Activated CD4-positive, alpha-beta T cell treated with anti-CD3 and anti-CD28 coated beads, Interleukin-2, amount 50 U/mL, for 24 hours (primary cell): ENCODE data around the gene CDH9.

ENCODE experiments used
- DNase-seq, 2 donors: peaks; one replicate each; pipeline ENCODE4 v3.0.0-alpha.2; 2020; ENCODE audit warnings: low read depth in 1 of 2, low spot score in 1 of 2

The CDH9 gene, protein sequence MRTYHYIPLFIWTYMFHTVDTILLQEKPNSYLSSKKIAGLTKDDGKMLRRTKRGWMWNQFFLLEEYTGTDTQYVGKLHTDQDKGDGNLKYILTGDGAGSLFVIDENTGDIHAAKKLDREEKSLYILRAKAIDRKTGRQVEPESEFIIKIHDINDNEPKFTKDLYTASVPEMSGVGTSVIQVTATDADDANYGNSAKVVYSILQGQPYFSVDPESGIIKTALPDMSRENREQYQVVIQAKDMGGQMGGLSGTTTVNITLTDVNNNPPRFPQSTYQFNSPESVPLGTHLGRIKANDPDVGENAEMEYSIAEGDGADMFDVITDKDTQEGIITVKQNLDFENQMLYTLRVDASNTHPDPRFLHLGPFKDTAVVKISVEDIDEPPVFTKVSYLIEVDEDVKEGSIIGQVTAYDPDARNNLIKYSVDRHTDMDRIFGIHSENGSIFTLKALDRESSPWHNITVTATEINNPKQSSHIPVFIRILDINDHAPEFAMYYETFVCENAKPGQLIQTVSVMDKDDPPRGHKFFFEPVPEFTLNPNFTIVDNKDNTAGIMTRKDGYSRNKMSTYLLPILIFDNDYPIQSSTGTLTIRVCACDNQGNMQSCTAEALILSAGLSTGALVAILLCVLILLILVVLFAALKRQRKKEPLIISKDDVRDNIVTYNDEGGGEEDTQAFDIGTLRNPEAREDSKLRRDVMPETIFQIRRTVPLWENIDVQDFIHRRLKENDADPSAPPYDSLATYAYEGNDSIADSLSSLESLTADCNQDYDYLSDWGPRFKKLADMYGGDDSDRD

DNA sequence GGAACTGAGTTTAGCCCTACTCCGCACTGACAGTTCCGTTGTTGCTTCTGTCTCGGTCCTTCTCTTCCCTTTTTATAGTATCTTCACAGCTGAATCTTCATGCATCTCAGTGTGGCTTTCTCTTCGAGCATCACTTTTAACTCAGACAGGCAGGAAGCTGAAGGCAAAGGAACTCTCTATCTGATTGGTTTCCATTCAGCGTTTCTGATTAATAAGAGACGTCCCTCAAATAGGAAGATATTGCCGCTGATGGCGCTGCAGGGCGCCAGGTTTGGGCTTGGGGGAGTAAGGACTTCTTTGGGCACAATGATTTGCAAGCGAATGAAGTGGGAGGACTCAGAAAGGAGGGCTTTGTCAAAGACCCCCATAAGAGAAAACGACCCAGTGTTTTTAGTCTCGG, at the start of gene CDH9:
Gene CDH9 (minus strand): TSS at position 111 of the 400 bp plus-strand sequence. CDS start 50,253 bp downstream, outside the sequence.
- no peak for DNase-seq

DNA sequence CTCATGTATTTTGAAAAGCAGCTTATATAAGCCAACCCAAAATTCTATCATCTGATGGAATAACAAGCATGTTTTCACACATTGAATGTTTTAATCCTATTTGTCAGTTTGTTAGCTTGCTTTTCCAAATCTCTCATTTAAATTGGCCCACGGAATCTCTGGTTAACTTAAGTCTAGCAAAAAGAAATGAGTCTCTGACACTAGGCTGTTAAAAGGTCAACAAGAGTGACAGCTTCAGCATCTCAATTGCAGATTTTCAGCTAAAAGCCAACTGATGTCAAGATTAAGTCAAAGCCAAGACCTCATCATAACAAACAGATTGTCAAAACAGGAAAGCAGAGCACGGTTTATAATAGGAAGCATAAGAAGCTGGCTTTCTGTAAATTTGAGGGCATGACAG, 49.4 kb upstream of the CDH9 start:
- no peak for DNase-seq

DNA sequence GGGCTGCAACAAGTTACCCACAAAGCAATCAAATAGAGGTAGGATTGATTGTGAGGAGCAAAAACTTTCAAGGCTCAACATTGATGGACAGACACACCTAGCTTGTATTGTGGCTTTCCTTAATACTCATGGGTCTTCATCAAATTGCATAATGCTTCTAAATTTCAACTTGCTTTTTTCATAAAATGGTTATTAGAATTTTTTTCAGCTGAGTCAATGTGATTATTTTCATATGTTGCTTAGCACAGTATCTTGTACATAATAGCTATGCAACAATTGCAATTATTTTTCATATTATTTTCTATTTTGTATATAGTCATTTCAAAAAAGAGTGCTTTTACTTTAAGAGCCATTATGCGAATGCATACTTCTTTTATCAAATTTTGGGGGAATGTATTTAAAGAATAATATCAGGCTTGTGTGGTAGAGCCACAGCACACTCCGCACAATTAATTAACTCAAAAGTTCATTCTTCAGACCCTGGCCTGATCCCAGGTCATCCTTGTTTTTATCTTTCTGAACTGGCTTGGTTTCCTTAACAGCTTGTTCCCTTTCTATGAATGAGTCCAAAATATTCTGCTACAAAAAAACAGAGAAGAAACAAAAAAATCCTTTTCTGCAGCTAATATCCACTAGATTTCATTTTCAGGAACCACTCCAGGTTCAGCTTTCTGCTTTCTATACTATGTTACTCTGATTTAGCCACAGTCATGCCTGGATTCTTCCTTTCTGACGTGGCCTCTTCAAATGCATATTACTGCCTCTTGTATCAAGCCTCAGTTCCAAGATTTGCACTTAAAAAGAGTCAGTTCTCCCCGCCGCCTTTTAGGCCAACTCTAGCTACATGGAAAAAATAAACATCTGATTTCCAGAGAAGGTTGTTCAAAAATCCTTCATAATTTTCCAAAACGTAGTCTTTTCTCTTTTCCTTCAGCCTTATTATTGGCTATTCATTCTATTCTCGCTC, 45.3 kb upstream of the CDH9 start:
- no peak for DNase-seq

DNA sequence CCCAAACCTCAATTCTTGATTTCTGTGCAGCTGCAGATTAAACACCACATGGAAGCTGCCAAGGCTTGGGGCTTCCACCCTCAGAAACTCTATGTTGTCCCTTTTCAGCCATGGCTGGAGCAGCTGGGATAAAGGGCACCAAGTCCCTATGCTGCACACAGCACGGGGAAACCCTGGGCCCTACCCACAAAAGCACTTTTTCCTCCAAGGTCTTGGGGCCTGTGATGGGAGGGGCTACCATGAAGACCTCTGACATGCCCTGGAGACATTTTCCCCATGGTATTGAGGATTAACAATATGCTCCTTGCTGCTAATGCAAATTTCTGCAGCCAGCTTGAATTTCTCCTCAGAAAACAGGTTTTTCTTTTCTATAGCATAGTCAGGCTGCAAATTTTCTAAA, 41.8 kb upstream of the CDH9 start:
- DNase-seq = no peak

DNA sequence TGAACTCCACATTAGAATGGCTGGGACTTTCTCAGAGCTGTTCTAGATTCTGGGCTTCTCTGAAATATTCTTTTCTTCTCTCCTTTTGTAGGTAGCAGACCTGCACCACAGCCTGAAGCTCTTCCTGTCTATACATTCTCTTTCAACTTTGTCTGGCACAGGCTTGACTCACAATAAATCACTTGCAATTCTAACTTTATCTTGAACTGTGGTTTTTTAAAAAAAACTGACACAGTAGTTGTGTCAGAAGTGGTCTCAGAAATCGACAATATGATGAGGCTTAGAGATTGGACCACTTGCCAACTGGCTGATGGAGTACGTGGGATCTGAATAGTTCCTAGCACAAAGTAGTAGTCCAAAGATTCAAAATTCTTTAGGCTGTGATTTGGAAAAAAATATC, 24.1 kb upstream of the CDH9 start:
- no peak for DNase-seq

DNA sequence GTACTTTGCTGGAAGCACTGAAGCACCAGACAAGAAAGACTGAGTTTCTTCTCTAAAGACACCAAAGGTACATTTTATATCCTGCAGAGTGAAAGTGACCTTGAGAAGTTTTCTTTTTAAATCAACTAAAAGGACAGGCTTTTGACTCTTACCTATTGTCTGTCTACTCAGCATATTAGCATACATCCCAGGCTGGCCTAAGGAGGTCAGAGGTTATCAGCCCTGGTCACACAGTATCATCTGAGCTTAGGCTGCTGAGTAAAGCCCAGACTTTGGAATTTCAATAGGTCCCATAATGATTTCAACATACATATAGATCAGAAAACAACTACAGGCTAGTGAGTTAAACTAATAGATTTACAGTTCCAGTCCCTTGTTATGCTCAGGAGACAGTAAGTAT, 10.1 kb upstream of the CDH9 start:
- DNase-seq = no peak

DNA sequence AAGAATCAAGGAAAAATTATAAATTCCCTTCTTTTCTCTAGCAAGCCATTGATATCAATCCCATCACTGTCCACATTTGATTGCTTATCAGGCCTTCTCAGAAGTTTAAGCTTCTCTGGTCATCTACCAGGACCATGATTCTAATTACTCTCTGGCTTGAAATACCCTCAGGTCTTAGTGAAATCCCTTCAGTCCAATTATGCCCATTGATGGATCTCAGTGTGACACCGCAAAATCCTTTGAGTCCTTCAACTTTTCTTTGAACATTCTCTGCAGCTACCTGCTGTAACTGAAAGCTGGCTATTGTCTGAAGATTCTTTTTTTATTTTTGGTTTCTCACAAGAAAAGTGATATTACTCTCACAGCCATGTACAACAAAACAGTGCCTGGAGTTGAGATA, 3.0 kb upstream of the CDH9 start:
- no peak for DNase-seq

DNA sequence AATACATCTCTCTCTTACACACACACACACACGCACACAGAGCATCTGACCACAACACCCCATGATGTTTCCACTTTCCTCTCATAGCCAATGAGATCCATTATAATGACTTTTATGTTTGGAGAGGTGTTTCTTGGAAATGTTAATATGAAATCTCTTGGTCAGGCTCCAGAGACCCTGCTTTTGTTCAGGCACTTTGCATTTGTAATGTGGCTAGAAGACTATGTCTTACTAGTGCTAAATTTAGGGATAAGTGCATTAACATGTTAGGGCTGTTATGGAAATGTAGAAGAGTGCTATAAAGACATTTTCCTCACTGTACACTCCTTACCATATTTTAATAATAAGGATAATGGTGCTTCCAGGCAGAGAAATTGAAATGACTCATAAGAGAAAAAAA, 3.8 kb downstream of the CDH9 start:
- DNase-seq = no peak

DNA sequence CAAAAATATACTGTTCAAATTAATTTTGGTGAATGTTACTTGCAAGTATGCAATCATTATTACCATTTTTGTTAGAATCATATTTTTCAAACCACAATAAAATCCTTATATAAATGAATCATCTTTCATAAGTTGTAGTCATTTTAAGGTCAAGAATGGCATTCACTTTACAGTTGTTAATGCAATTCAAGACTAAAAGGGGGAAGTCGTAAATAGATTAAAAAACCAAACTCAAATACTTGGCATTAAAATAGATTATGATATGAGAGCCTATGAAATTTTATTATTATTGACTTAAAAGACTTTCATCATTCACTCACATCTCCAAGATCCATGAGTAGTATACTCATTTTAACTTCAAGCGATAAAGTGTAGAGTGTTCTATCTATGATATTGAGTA, 11.6 kb downstream of the CDH9 start:
- no peak for DNase-seq

DNA sequence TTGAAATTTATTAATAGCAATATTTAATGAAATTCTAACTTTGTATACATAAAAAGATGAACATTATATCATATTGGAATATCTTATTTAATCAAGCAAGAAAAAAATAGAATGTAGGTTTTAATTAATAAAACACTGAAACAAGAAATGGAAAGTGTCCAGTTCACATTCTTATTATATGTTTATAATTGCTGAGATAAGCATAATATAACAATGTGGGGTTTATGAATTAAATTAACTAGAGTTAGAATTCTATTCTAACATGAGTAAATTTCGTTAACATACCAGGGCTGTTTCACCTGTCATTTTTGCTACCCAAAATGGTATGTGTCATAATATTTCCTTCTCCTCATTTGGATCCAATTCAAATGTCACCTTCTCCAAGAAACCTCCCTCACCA, 12.3 kb downstream of the CDH9 start:
- DNase-seq = no peak

DNA sequence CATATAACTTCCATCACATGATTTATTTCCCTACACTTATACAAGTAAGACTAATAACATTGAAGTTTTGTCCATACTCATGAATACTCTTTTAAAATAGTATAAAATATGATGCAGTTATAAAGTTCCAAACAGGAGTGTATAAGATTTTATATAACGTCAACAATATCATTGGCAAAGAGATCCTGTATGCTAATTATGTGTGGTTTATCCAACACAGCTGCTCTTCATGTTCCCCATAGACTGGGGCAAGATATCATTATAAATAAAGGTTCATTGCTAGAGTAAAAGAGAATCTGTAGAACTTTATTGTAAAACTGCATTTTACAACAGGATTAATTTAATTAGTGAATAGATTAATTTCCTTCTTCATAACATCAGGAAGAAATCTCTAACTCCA, 16.9 kb downstream of the CDH9 start:
- DNase-seq = no peak

DNA sequence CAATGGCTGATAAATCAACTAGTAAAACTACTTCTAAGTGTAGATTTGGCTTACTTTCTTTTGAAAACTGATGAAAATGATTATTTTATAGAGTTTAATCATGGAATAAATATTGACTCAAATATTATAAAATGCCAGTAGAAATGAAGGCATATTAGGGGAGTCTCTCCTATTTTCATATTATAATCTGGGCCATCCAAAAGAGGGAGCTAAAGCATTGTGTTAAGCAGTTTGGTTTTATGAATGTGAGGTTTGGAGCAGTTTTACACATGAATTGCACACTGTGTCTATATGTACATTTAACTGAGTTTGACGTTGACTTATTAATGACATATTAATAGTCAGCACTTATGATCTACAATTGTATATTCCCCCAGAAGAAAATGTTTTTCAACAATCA, 17.4 kb downstream of the CDH9 start:
- DNase-seq = no peak

DNA sequence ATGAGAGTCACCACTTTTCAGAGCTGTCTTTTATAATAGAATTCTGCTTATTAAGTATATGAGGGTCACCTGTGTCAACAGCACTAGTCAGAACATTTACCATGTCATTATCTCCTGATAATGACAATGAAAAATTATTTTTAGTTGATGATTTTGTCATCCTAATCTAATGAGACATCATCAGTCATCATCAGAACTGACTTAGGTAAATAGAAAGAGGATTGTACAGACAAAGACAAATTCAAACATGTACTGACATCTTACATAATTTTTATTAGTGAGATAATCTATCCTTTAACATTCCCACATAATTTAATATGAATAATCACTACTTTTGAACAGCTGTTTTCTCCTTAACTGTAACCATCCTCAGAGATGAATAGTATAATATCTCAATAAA, 22.6 kb downstream of the CDH9 start:
- DNase-seq = no peak

DNA sequence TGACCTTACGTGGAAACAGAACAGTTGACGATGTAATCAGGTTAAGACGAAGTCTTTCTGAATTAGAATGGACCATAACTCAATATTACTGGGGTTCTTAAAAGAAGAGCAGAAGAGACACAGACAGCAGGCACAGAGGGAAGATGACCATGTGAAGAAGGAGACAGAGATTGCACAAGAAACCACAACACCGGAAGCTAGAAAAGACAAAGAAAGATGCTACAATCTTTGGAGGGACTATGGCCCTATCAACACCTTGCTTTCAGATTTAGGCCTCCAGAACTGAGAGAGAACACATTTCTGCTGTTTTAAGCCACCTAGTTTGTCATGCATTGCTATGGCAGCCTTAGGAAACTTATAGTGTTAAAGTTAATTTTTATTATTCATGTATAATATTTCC, 27.1 kb downstream of the CDH9 start:
- DNase-seq = no peak

DNA sequence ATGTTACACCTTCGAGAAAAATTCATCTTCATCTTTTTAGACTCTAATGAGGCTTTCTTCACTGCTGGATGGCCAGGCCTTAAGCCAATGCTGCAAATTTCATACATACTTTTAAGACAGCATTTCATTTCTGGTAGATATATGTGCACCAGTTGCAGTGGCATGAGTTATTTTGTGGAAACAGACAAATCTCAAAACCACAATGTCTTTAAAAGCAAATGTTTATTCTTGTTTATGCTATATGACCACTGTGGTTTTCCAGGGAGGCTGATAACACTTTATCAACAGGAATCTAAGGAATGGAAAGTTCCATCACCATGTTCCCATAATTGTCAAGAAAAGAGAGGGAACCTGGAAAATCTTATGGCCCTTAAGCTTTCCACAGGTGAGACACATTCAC, 27.7 kb downstream of the CDH9 start:
- DNase-seq = no peak

DNA sequence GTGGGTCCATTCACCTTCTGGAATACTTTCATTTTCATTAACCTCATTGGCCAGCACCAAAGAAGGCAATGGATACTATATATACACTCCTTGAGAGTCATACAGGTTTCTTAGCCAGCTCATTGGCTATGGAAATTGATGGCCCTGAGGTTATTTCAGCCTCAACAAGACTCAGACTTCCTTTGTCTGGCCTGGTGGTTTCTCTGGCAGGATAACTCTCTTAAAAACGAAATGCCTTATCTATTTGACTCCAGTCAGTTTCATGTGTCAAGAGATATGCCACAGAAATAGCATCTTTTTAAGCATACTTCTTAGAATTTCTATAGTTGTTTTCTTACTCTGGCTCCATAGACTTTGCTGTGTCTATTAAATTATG, 28.9 kb downstream of the CDH9 start:
- no peak for DNase-seq

DNA sequence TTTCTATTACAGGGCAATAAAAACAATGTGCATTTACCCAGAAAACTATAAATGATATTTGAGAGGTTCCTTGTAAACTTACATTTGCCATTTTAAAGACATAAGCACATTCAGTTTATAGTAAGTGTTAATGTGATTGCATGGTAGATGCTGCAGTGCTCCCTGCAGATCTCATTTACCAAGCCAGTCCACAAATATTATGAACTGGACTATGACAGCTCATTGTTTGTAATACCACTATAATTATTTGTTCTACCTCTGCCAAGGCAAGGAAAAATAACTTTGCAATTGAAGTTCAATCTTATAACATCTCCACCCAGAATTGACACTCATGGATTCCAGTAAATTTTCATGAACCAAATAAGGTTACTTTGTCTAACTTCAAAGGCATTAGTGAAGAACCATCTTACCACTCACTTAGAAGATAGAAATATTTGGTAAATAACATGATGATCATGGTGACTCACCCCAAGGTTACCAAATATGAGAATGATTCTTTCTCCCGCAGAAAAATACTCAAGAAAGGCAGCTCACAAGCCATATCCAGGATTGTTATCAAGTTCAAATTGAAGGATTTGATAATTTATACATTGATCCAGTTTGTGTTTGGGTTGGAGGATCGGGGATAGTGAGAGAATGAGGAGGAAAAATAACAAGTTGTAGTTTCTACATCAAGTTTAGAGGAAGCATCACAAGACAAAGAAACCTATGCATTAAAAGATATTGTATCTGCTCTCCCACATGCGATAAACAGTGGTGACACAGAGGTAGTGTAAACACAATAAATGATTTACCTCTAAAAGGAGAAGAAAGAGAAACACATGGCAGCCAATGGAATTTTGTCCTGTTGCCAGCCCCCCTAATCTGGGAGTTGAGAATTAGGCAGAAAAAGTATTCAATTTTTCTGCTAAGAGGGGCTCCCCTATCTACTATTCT, 29.5 kb downstream of the CDH9 start:
- no peak for DNase-seq

DNA sequence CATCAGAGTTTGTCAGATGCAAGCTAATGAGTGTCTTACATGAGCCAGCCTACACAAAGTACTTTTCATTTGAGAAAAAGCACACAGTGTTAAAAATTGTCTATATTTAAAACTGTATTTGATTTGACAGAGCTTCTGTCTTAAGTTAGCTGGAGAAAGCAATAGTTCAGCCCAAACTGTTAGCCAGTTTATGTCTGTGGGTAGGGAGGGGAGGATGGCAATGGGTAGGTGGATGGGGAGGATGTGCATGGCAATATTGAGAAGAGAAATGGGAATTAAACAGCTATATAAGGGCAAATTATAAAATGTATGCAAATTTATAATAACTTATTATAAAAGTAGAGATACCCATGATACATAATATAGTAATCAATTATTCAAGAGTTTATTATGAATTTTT, 31.3 kb downstream of the CDH9 start:
- DNase-seq = no peak

DNA sequence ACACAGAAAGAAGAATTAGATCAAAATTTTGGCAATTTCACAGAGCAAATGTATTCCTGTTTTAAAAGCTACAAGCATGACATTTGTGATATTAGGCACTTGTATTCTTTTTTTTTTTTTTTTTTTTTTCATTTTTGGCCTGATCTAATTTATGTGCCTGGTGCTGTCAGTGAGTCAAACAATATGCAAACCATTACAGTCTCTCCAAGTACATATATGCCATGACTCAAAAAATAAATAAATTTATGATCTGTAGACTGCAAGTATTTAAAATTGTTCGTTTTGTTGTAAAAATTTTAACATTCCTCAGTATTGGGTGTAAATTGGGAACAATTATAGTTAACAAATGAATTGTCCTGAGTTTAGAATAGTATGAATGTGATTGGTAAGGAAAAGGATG, 51.4 kb downstream of the CDH9 start:
- DNase-seq = no peak

DNA sequence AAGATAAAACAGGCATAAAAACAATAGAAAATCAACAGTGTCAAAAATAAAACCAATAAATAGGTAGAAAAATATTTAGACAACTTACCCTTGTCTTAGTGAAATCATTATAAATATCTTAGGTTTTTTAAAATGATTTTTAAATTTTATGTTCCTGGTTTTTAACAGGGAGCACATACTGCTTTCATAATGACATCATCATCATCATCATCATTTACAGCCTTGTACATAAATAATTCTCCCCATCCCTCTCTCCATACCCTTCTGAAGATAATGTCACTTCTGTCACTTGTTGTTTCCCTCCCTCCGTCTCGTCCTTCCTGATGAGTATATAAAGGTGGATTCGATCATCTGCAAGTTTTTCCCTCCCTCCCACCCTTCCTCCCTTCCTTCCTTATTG, 56.6 kb downstream of the CDH9 start:
- no peak for DNase-seq
